HEK293 (cell line): ENCODE results near the gene SMIM32.
A peak's percentile ranks its signal among the peaks of the same experiment; 100 is the strongest.

Source experiments
- CTCF ChIA-PET: fragments of 350-600 bp; formaldehyde crosslinking; extraction: SDS; loops from one replicate; lab custom pipeline; 2021; ENCODE audit warnings: antibody characterized with exemption; lab: Yijun Ruan, JAX
- POLR2A ChIA-PET: fragments of 300-600 bp; formaldehyde crosslinking; extraction: SDS; loops from one replicate; lab custom pipeline; 2020; ENCODE audit warnings: antibody characterized with exemption, inconsistent platforms; lab: Yijun Ruan, JAX
- H3K27ac ChIP-seq: fragments of 200-500 bp; sonication (Bioruptor generic); 2 replicates; pipeline ENCODE4 v1.5.1; 2014; ENCODE audit warnings: low read depth, low read length, control low read depth, inconsistent platforms; ENCODE audit errors: extremely low read depth
- H3K36me3 ChIP-seq, 2 experiments: fragments of 200-500 bp in 1 of 2; sonication (Bioruptor generic) in 1 of 2; 1 replicate in 1 of 2; 2 replicates in 1 of 2; pipeline ENCODE4 v1.5.1; 2014 to 2017; ENCODE audit warnings: inconsistent platforms in 2 of 2, low read length in 2 of 2; ENCODE audit not compliant: control insufficient read depth in 2 of 2, insufficient read depth in 1 of 2
- H3K4me1 ChIP-seq: fragments of 200-500 bp; sonication (Bioruptor generic); 2 replicates; pipeline ENCODE4 v1.5.1; 2014; ENCODE audit warnings: mild to moderate bottlenecking, low read length, inconsistent platforms; ENCODE audit not compliant: control insufficient read depth, insufficient read depth
- H3K4me3 ChIP-seq: 2 replicates; pipeline ENCODE4 v1.5.1; 2011; ENCODE audit warnings: low read depth, mild to moderate bottlenecking, control low read depth, low read length, moderate library complexity
- H3K9me3 ChIP-seq: fragments of 200-500 bp; sonication (Bioruptor generic); 2 replicates; pipeline ENCODE4 v1.5.1; 2014; ENCODE audit warnings: low read depth, low read length, inconsistent platforms; ENCODE audit not compliant: control insufficient read depth, insufficient read depth
- GLI2 ChIP-seq: fragments of 450-650 bp; formaldehyde crosslinking; IDR thresholded peaks from 2 replicates; pipeline ENCODE4; 2017; ENCODE audit warnings: missing biosample characterization, missing genetic modification characterization, low read depth, borderline replicate concordance
- HOXA7 ChIP-seq: sonication (generic); formaldehyde crosslinking; IDR thresholded peaks from 2 replicates; pipeline ENCODE4 v1.8.1; 2022; ENCODE audit warnings: missing genetic modification reagents, borderline replicate concordance
- HOXD13 ChIP-seq: sonication (generic); formaldehyde crosslinking; IDR thresholded peaks from 2 replicates; pipeline ENCODE4 v1.8.0; 2022; ENCODE audit warnings: missing genetic modification reagents, borderline replicate concordance
- IKZF3 ChIP-seq: fragments of 450-650 bp; IDR thresholded peaks from 2 replicates; pipeline ENCODE4 v1.5.0; 2018; ENCODE audit warnings: missing biosample characterization, mild to moderate bottlenecking, missing genetic modification characterization, moderate library complexity
- INSM2 ChIP-seq: fragments of 450-650 bp; formaldehyde crosslinking; IDR thresholded peaks from 2 replicates; pipeline ENCODE4 v1.5.1; 2016; ENCODE audit warnings: missing biosample characterization, missing genetic modification characterization
- KLF10 ChIP-seq: fragments of 450-650 bp; IDR thresholded peaks from 2 replicates; pipeline ENCODE4 v1.5.1; 2018; ENCODE audit warnings: missing biosample characterization, mild to moderate bottlenecking, missing genetic modification characterization
- KLF7 ChIP-seq: fragments of 450-650 bp; formaldehyde crosslinking; IDR thresholded peaks from 2 replicates; pipeline ENCODE4 v1.5.1; 2016; ENCODE audit warnings: missing biosample characterization, missing genetic modification characterization, borderline replicate concordance
- PRDM1 ChIP-seq: fragments of 450-650 bp; formaldehyde crosslinking; IDR thresholded peaks from 2 replicates; pipeline ENCODE4; 2016; ENCODE audit warnings: missing biosample characterization, missing genetic modification characterization
- SETDB1 ChIP-seq: IDR thresholded peaks from one replicate; pipeline ENCODE4 v1.6.1; 2017; ENCODE audit warnings: mild to moderate bottlenecking, low read length, moderate library complexity, mixed read lengths; ENCODE audit not compliant: insufficient read length
- YY1 ChIP-seq: fragments of 450-650 bp; formaldehyde crosslinking; IDR thresholded peaks from 2 replicates; pipeline ENCODE4 v1.5.1; 2018; ENCODE audit warnings: missing biosample characterization, missing genetic modification characterization
- ZFP37 ChIP-seq: fragments of 450-650 bp; formaldehyde crosslinking; IDR thresholded peaks from 2 replicates; pipeline ENCODE4 v1.5.1; 2016; ENCODE audit warnings: missing biosample characterization, missing genetic modification characterization
- ZNF169 ChIP-seq: fragments of 450-650 bp; formaldehyde crosslinking; IDR thresholded peaks from 2 replicates; pipeline ENCODE4 v1.5.1; 2016; ENCODE audit warnings: missing biosample characterization, missing genetic modification characterization
- ZNF184 ChIP-seq: fragments of 450-650 bp; IDR thresholded peaks from 2 replicates; pipeline ENCODE4 v1.5.1; 2018; ENCODE audit warnings: missing biosample characterization, mild to moderate bottlenecking, missing genetic modification characterization
- ZNF274 ChIP-seq, 2 experiments: fragments of 200-500 bp in 1 of 2; fragments of 450-650 bp in 1 of 2; sonication (Bioruptor generic) in 1 of 2; formaldehyde crosslinking in 1 of 2; IDR thresholded peaks; 2 replicates each; pipeline versions ENCODE4 v1.5.1 to v1.6.1; 2014 to 2016; ENCODE audit warnings: borderline replicate concordance in 1 of 2, inconsistent platforms in 1 of 2, low read length in 1 of 2, missing biosample characterization in 1 of 2, missing genetic modification characterization in 1 of 2
- ZNF302 ChIP-seq: fragments of 450-650 bp; formaldehyde crosslinking; IDR thresholded peaks from 2 replicates; pipeline ENCODE4 v1.5.1; 2016; ENCODE audit warnings: missing biosample characterization, missing genetic modification characterization, low read depth
- ZNF324 ChIP-seq: fragments of 450-650 bp; formaldehyde crosslinking; IDR thresholded peaks from 2 replicates; pipeline ENCODE4 v1.5.1; 2016; ENCODE audit warnings: missing biosample characterization, missing genetic modification characterization
- ZNF394 ChIP-seq: fragments of 450-650 bp; formaldehyde crosslinking; IDR thresholded peaks from 2 replicates; pipeline ENCODE4 v1.5.1; 2016; ENCODE audit warnings: missing biosample characterization, missing genetic modification characterization, mild to moderate bottlenecking, moderate library complexity, borderline replicate concordance
- ZNF596 ChIP-seq: fragments of 450-650 bp; IDR thresholded peaks from 2 replicates; pipeline ENCODE4 v1.5.0; 2018; ENCODE audit warnings: missing biosample characterization, mild to moderate bottlenecking, missing genetic modification characterization, moderate library complexity
- ZNF658 ChIP-seq: fragments of 450-650 bp; formaldehyde crosslinking; IDR thresholded peaks from 2 replicates; pipeline ENCODE4; 2016; ENCODE audit warnings: missing biosample characterization, missing genetic modification characterization
- ZNF830 ChIP-seq: fragments of 450-650 bp; IDR thresholded peaks from 2 replicates; pipeline ENCODE4 v1.5.0; 2018; ENCODE audit warnings: missing biosample characterization, missing genetic modification characterization, low read depth, mild to moderate bottlenecking, moderate library complexity
- ZSCAN23 ChIP-seq: fragments of 450-650 bp; formaldehyde crosslinking; IDR thresholded peaks from 2 replicates; pipeline ENCODE4 v1.5.1; 2016; ENCODE audit warnings: missing biosample characterization, missing genetic modification characterization
- ZSCAN30 ChIP-seq: fragments of 450-650 bp; IDR thresholded peaks from 2 replicates; pipeline ENCODE4 v1.5.1; 2018; ENCODE audit warnings: missing biosample characterization, mild to moderate bottlenecking, missing genetic modification characterization, moderate library complexity
- ZXDB ChIP-seq: fragments of 450-650 bp; formaldehyde crosslinking; IDR thresholded peaks from 2 replicates; pipeline ENCODE4 v1.5.1; 2016; ENCODE audit warnings: missing biosample characterization, missing genetic modification characterization
- TF ChIP-seq, protein P1 (sequence below): fragments of 450-650 bp; IDR thresholded peaks from 2 replicates; pipeline ENCODE4 v1.5.1; 2018; ENCODE audit warnings: missing biosample characterization, missing genetic modification characterization
- TF ChIP-seq, protein P2 (sequence below): fragments of 450-650 bp; formaldehyde crosslinking; IDR thresholded peaks from 2 replicates; pipeline ENCODE4 v1.5.0; 2017; ENCODE audit warnings: missing biosample characterization, missing genetic modification characterization, borderline replicate concordance

Gene SMIM32

GRCh38 chr5:136205061-136205702 is 12.2 kb upstream of the SMIM32 start:
- ChIA-PET POLR2A (interaction anchor here (0.6 kb wide), 1 partner anchor 19 kb away, joined by 4 read pairs; no protein-coding TSS in a partner anchor), CTCF (interaction anchor here (1.0 to 1.1 kb wide), 2 partner anchors 31 to 655 kb away, joined by 3 read pairs; no protein-coding TSS in a partner anchor)
- H3K4me3 ChIP-seq, result no peak overlapping the region
- H3K4me1 ChIP-seq, result no peaks in the 10 kb centered on the region
- no peaks in the 10 kb centered on the region for H3K9me3 ChIP-seq
- no peaks in the 10 kb centered on the region for H3K36me3 ChIP-seq
- no peak overlapping the region for H3K27ac ChIP-seq
- TF ChIP-seq KLF7 (tag by site-specific recombination) (no peak), INSM2 (tag by site-specific recombination) (no peak), SETDB1 (peak; percentile 40)
- TF ChIP-seq, all 188 proteins: peak for 1

DNA sequence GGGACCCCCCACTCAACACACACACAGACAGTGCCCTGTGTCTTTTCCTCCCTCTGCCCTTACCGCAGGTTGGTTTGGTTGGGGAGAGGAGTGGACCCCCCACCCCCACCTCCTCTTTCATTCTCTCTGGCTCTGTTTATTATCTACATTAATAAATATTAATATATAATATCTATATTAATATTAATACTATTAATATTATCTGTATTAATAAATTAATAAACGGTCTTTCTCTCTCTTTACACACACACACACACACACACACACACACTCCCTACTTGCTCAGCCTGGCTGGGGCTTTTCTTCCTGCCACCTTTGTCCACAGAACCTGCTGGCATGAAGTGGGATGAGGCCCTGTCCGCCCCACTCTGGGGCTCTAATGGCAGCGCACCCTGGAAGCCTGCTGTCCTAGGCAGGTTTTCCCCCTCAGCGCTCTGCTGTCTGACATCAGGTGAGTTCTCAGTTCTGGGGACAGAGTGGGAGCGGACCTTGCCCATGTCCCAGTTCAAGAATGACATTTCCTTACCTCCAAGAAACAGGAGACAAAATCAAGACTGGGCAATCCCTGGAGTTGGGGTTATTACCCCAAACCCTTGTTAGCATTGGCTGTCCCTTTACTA is 10.5 kb upstream of the SMIM32 start:
- Histone ChIP-seq H3K4me3 (no peak overlapping the region), H3K36me3 (no peaks in the 10 kb centered on the region), H3K4me1 (no peaks in the 10 kb centered on the region)
- CTCF ChIA-PET, result interaction anchor here (0.6 kb wide), 1 partner anchor 115 kb away, joined by 3 read pairs; no protein-coding TSS in a partner anchor
- TF ChIP-seq ZXDB (tag by site-specific recombination) (no peak), KLF10 (no peak), ZSCAN30 (tag by site-specific recombination) (no peak), PRDM1 (tag by site-specific recombination) (no peak), ZNF324 (tag by site-specific recombination) (no peak), ZFP37 (tag by site-specific recombination) (no peak), ZSCAN23 (tag by site-specific recombination) (no peak), ZNF394 (no peak), ZNF274 (IDR thresholded peaks at IDR 0.05; ENCODE audit: low read length) (no peak), ZNF274 (tag by site-specific recombination; IDR thresholded peaks at IDR 0.05; ENCODE audit: borderline replicate concordance) (no peak), GLI2 (tag by site-specific recombination) (no peak), ZNF169 (tag by site-specific recombination) (no peak), YY1 (tag by site-specific recombination) (no peak)
- TF ChIP-seq, protein P1, sequence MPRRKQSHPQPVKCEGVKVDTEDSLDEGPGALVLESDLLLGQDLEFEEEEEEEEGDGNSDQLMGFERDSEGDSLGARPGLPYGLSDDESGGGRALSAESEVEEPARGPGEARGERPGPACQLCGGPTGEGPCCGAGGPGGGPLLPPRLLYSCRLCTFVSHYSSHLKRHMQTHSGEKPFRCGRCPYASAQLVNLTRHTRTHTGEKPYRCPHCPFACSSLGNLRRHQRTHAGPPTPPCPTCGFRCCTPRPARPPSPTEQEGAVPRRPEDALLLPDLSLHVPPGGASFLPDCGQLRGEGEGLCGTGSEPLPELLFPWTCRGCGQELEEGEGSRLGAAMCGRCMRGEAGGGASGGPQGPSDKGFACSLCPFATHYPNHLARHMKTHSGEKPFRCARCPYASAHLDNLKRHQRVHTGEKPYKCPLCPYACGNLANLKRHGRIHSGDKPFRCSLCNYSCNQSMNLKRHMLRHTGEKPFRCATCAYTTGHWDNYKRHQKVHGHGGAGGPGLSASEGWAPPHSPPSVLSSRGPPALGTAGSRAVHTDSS (tag by site-specific recombination), result no peak
- TF ChIP-seq, all 188 proteins: peak for 0
- no peak overlapping the region for H3K27ac ChIP-seq
- no peaks in the 10 kb centered on the region for H3K9me3 ChIP-seq
- POLR2A ChIA-PET, result no interaction called here

DNA sequence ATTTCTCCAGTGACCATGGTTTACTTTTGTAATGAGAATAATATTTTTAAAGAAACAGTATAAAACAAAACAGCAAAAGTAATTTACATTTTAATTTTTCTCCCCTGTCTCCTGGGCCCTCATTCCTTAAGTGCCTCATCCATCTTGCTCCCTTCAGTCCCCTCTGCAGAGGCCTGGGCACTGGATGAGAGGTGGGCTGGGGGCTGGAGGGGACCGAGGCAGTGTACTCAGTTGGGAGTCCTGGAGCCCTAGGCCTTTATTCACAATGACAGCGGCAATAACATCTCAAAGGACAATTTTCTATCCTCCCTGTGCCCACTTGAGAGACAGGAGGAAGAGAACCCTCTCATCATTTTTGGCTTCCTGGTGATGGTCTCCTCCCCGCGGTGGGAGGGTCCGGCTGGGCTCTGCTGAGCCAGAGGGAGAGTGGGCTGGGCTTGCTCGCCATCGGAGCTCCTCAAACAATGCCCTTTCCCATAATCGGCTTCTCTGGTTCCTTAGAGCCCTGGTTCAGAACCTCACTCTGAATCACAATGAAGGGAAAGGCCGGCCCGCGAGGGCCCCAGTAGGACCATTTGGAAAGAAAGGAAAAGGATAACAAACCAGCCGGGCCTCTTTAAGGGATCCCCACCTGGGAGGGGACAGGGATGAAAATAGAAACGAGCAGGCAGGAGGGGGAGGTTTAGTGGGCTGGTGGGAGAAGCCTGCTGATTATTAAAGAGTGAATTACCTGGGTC is 9.7 kb upstream of the SMIM32 start:
- CTCF ChIA-PET, result no interaction called here
- POLR2A ChIA-PET, result no interaction called here
- no peak for TF ChIP-seq ZXDB (tag by site-specific recombination)
- no peak for TF ChIP-seq ZNF302 (tag by site-specific recombination)
- no peak for TF ChIP-seq ZNF596 (tag by site-specific recombination)
- TF ChIP-seq HOXA7, result no peak
- no peak for TF ChIP-seq ZNF184 (tag by site-specific recombination)
- TF ChIP-seq, protein P2, sequence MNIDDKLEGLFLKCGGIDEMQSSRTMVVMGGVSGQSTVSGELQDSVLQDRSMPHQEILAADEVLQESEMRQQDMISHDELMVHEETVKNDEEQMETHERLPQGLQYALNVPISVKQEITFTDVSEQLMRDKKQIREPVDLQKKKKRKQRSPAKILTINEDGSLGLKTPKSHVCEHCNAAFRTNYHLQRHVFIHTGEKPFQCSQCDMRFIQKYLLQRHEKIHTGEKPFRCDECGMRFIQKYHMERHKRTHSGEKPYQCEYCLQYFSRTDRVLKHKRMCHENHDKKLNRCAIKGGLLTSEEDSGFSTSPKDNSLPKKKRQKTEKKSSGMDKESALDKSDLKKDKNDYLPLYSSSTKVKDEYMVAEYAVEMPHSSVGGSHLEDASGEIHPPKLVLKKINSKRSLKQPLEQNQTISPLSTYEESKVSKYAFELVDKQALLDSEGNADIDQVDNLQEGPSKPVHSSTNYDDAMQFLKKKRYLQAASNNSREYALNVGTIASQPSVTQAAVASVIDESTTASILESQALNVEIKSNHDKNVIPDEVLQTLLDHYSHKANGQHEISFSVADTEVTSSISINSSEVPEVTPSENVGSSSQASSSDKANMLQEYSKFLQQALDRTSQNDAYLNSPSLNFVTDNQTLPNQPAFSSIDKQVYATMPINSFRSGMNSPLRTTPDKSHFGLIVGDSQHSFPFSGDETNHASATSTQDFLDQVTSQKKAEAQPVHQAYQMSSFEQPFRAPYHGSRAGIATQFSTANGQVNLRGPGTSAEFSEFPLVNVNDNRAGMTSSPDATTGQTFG (tag by site-specific recombination), result no peak
- TF ChIP-seq IKZF3 (tag by site-specific recombination), result no peak
- no peak for TF ChIP-seq ZNF658 (tag by site-specific recombination)
- no peak for TF ChIP-seq HOXD13 (CRISPR knock-in tag)
- no peak for TF ChIP-seq ZNF830 (tag by site-specific recombination)

More for the DNA sequence above, 9.7 kb upstream of the SMIM32 start:
- Histone ChIP-seq H3K36me3 (no peaks in the 10 kb centered on the region), H3K4me1 (no peaks in the 10 kb centered on the region), H3K27ac (no peak overlapping the region), H3K4me3 (no peak overlapping the region), H3K9me3 (no peaks in the 10 kb centered on the region)
